HepG2 (cell line): ENCODE measurements around the gene CABLES2. TPM values are rescaled to one million over a fixed set of nuclear protein-coding genes. Genes with fewer than 3 reads are reported as not detected.

Source experiments
- HDAC6 ChIP-seq: fragments of 200-600 bp; sonication (generic); IDR thresholded peaks from 2 replicates; pipeline ENCODE4 v1.7.0; 2017; ENCODE audit warnings: mild to moderate bottlenecking, antibody characterized with exemption, low read length, low read depth
- MBNL3 ChIP-seq: fragments of 250-450 bp; sonication (Bioruptor Pico); conservative IDR thresholded peaks from 2 replicates; pipeline ENCODE4 v1.8.0; 2022; ENCODE audit warnings: mild to moderate bottlenecking, inconsistent platforms
- MYNN ChIP-seq: sonication (generic); formaldehyde crosslinking; IDR thresholded peaks from 2 replicates; pipeline ENCODE4 v1.4.0; 2020; ENCODE audit warnings: mild to moderate bottlenecking, low read depth, missing genetic modification reagents
- NFYB ChIP-seq: sonication (generic); formaldehyde crosslinking; IDR thresholded peaks from 2 replicates; pipeline ENCODE4 v1.4.0; 2020; ENCODE audit warnings: missing genetic modification reagents
- POLR2AphosphoS2 ChIP-seq: IDR thresholded peaks from 2 replicates; pipeline ENCODE4 v1.6.1; 2011; ENCODE audit warnings: low read depth, low read length, improper control_type of control experiment
- PRPF4 ChIP-seq: fragments of 200-400 bp; formaldehyde crosslinking; IDR thresholded peaks from 2 replicates; pipeline ENCODE4 v1.6.1; 2016; ENCODE audit warnings: low read length, low read depth; ENCODE audit not compliant: poor library complexity, severe bottlenecking
- STAG1 ChIP-seq: sonication (generic); formaldehyde crosslinking; IDR thresholded peaks from 2 replicates; pipeline ENCODE4 v1.4.0; 2020; ENCODE audit warnings: missing genetic modification reagents
- ZBTB1 ChIP-seq: sonication (generic); formaldehyde crosslinking; IDR thresholded peaks from 2 replicates; pipeline ENCODE4 v1.4.0; 2020; ENCODE audit warnings: missing genetic modification reagents, borderline replicate concordance
- ZBTB7A ChIP-seq: sonication (generic); formaldehyde crosslinking; IDR thresholded peaks from 2 replicates; pipeline ENCODE4 v1.8.0; 2022; ENCODE audit warnings: mild to moderate bottlenecking, missing genetic modification reagents
- ZC3H4 ChIP-seq: sonication (generic); formaldehyde crosslinking; IDR thresholded peaks from 2 replicates; pipeline ENCODE4 v1.4.0; 2020; ENCODE audit warnings: missing genetic modification reagents, borderline replicate concordance
- ZNF292 ChIP-seq: sonication (generic); formaldehyde crosslinking; IDR thresholded peaks from 2 replicates; pipeline ENCODE4 v1.8.1; 2022; ENCODE audit warnings: mild to moderate bottlenecking, low read depth, missing genetic modification reagents, borderline replicate concordance
- ZNF841 ChIP-seq: sonication (generic); formaldehyde crosslinking; IDR thresholded peaks from 2 replicates; pipeline ENCODE4 v1.8.1; 2023; ENCODE audit warnings: missing genetic modification reagents, borderline replicate concordance
- polyA plus RNA-seq, 8 experiments: library from polyadenylated mRNA; depleted of rRNA in 3 of 8; stranded (reverse) in 7 of 8; unstranded in 1 of 8; fragments of >200 nt; fragmentation: Illumina TruSeq in 4 of 8; extraction: Trizol in 4 of 8; gene quantifications; 2 replicates each; pipeline versions ENCODE4 v1.2.1 to v1.2.3, GENCODE V29; 2011 to 2016; ENCODE audit warnings: low read depth in 4 of 8, missing spikeins in 1 of 8, mixed read lengths in 1 of 8; ENCODE audit not compliant: insufficient read depth in 1 of 8
- total RNA-seq, 5 experiments: library from RNA; depleted of rRNA; stranded (reverse); fragments of >200 nt; fragmentation: Illumina TruSeq; extraction: Trizol; gene quantifications; 2 replicates each; pipeline ENCODE4 v1.2.3, GENCODE V29; 2016; ENCODE audit warnings: low read depth in 1 of 5
- TF ChIP-seq, protein P1 (sequence below): sonication (generic); formaldehyde crosslinking; conservative IDR thresholded peaks from 2 replicates; pipeline ENCODE4 v1.4.0; 2020; ENCODE audit warnings: mild to moderate bottlenecking, missing genetic modification reagents, moderate library complexity
- TF ChIP-seq, protein P2 (sequence below): fragments of 450-650 bp; IDR thresholded peaks from 2 replicates; pipeline ENCODE4 v1.6.1; 2017; ENCODE audit warnings: mild to moderate bottlenecking
- TF ChIP-seq, protein P3 (sequence below): sonication (generic); formaldehyde crosslinking; IDR thresholded peaks from 2 replicates; pipeline ENCODE4 v1.5.0; 2020; ENCODE audit warnings: mild to moderate bottlenecking, missing genetic modification reagents, borderline replicate concordance
- TF ChIP-seq, protein P4 (sequence below): sonication (generic); formaldehyde crosslinking; conservative IDR thresholded peaks from 2 replicates; pipeline ENCODE4 v1.8.0; 2022; ENCODE audit warnings: mild to moderate bottlenecking, moderate library complexity, missing genetic modification reagents

CABLES2 gene
- total and polyA plus RNA-seq, 2 of the 13 experiments (the other 11 are each of a cell fraction or from before 2014, with no cell fraction given): 5.2 to 9.7 TPM

DNA sequence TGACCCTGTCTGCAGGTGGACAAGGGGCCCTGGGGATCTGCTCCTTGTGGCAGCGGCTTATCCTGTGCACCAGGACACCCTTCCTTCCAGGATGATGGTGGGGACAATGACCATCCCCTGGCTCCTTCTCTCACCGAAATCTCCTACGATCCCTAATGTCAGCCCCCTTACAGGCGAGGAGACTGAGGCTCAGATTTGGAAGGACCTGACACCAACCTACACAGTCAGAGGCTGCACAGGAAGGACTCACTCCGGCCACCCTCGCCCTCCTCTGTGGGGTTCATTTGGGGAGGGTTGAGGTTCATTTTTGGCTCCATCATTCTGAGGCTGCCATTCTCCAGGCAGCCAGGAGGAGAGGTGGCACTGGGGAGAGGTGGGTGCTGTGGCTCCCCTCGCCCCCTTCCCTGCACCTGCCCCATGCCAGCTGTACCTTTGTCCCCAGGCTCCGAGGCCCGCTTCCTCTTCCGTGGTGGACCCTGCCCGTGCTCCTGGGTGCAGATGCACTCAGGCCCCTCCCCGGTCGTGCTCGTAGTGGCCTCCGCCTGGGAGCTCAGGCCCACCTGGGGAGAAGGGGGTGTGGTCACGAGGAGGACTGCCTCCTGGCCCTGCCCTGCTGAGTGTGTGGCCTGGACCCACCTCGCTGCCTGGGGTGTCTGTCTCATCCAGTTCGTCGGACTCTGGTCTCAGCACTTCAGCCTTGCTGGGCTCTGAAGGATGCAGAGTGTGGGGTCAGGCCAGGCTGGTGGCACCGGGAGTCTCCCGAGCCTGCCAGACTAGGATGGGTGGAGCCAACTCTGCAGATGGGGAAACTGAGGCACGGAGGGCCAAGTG, 5.3 kb upstream of the CABLES2 start (continued):
- TF ChIP-seq ZNF841: no peak
- peak; percentile 10; the same call in 1 of the 2 replicates for TF ChIP-seq NFYB (CRISPR knock-in tag)
- no peak for TF ChIP-seq MYNN (CRISPR knock-in tag)
- TF ChIP-seq, protein P1, sequence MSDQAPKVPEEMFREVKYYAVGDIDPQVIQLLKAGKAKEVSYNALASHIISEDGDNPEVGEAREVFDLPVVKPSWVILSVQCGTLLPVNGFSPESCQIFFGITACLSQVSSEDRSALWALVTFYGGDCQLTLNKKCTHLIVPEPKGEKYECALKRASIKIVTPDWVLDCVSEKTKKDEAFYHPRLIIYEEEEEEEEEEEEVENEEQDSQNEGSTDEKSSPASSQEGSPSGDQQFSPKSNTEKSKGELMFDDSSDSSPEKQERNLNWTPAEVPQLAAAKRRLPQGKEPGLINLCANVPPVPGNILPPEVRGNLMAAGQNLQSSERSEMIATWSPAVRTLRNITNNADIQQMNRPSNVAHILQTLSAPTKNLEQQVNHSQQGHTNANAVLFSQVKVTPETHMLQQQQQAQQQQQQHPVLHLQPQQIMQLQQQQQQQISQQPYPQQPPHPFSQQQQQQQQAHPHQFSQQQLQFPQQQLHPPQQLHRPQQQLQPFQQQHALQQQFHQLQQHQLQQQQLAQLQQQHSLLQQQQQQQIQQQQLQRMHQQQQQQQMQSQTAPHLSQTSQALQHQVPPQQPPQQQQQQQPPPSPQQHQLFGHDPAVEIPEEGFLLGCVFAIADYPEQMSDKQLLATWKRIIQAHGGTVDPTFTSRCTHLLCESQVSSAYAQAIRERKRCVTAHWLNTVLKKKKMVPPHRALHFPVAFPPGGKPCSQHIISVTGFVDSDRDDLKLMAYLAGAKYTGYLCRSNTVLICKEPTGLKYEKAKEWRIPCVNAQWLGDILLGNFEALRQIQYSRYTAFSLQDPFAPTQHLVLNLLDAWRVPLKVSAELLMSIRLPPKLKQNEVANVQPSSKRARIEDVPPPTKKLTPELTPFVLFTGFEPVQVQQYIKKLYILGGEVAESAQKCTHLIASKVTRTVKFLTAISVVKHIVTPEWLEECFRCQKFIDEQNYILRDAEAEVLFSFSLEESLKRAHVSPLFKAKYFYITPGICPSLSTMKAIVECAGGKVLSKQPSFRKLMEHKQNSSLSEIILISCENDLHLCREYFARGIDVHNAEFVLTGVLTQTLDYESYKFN (CRISPR knock-in tag): peak; percentile 62
- TF ChIP-seq MBNL3: no peak
- TF ChIP-seq, protein P2, sequence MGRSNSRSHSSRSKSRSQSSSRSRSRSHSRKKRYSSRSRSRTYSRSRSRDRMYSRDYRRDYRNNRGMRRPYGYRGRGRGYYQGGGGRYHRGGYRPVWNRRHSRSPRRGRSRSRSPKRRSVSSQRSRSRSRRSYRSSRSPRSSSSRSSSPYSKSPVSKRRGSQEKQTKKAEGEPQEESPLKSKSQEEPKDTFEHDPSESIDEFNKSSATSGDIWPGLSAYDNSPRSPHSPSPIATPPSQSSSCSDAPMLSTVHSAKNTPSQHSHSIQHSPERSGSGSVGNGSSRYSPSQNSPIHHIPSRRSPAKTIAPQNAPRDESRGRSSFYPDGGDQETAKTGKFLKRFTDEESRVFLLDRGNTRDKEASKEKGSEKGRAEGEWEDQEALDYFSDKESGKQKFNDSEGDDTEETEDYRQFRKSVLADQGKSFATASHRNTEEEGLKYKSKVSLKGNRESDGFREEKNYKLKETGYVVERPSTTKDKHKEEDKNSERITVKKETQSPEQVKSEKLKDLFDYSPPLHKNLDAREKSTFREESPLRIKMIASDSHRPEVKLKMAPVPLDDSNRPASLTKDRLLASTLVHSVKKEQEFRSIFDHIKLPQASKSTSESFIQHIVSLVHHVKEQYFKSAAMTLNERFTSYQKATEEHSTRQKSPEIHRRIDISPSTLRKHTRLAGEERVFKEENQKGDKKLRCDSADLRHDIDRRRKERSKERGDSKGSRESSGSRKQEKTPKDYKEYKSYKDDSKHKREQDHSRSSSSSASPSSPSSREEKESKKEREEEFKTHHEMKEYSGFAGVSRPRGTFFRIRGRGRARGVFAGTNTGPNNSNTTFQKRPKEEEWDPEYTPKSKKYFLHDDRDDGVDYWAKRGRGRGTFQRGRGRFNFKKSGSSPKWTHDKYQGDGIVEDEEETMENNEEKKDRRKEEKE: no peak
- TF ChIP-seq, protein P3, sequence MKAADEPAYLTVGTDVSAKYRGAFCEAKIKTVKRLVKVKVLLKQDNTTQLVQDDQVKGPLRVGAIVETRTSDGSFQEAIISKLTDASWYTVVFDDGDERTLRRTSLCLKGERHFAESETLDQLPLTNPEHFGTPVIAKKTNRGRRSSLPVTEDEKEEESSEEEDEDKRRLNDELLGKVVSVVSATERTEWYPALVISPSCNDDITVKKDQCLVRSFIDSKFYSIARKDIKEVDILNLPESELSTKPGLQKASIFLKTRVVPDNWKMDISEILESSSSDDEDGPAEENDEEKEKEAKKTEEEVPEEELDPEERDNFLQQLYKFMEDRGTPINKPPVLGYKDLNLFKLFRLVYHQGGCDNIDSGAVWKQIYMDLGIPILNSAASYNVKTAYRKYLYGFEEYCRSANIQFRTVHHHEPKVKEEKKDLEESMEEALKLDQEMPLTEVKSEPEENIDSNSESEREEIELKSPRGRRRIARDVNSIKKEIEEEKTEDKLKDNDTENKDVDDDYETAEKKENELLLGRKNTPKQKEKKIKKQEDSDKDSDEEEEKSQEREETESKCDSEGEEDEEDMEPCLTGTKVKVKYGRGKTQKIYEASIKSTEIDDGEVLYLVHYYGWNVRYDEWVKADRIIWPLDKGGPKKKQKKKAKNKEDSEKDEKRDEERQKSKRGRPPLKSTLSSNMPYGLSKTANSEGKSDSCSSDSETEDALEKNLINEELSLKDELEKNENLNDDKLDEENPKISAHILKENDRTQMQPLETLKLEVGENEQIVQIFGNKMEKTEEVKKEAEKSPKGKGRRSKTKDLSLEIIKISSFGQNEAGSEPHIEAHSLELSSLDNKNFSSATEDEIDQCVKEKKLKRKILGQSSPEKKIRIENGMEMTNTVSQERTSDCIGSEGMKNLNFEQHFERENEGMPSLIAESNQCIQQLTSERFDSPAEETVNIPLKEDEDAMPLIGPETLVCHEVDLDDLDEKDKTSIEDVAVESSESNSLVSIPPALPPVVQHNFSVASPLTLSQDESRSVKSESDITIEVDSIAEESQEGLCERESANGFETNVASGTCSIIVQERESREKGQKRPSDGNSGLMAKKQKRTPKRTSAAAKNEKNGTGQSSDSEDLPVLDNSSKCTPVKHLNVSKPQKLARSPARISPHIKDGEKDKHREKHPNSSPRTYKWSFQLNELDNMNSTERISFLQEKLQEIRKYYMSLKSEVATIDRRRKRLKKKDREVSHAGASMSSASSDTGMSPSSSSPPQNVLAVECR (CRISPR knock-in tag): peak; percentile 51
- TF ChIP-seq, protein P4, sequence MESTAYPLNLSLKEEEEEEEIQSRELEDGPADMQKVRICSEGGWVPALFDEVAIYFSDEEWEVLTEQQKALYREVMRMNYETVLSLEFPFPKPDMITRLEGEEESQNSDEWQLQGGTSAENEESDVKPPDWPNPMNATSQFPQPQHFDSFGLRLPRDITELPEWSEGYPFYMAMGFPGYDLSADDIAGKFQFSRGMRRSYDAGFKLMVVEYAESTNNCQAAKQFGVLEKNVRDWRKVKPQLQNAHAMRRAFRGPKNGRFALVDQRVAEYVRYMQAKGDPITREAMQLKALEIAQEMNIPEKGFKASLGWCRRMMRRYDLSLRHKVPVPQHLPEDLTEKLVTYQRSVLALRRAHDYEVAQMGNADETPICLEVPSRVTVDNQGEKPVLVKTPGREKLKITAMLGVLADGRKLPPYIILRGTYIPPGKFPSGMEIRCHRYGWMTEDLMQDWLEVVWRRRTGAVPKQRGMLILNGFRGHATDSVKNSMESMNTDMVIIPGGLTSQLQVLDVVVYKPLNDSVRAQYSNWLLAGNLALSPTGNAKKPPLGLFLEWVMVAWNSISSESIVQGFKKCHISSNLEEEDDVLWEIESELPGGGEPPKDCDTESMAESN (CRISPR knock-in tag): no peak
- 0 out of 2 replicates have a peak, but pooled peaks have one; percentile 12 for TF ChIP-seq STAG1 (CRISPR knock-in tag)
- TF ChIP-seq HDAC6: no peak
- TF ChIP-seq ZBTB1 (CRISPR knock-in tag): no peak
- no peak for TF ChIP-seq PRPF4
- TF ChIP-seq ZBTB7A (CRISPR knock-in tag): peak; percentile 3
- TF ChIP-seq POLR2AphosphoS2: no peak
- no peak for TF ChIP-seq ZC3H4 (CRISPR knock-in tag)
- peak; percentile 35; the same call in 1 of the 2 replicates for TF ChIP-seq ZNF292 (CRISPR knock-in tag)
